Activated CD4-positive, CD25-positive, alpha-beta regulatory T cell treated with anti-CD3 and anti-CD28 coated beads, Interleukin-2, amount 50 U/mL, for 16 hours (primary cell): ENCODE measurements around the gene TSC22D1.

Experiments used
- DNase-seq: peaks from one replicate; pipeline ENCODE4 v3.0.0-alpha.2; 2020; ENCODE audit warnings: low read depth, low spot score

Gene TSC22D1

GRCh38 chr13:44453069-44453468, 123.1 kb downstream of the TSC22D1 start:
- no peak for DNase-seq

DNA sequence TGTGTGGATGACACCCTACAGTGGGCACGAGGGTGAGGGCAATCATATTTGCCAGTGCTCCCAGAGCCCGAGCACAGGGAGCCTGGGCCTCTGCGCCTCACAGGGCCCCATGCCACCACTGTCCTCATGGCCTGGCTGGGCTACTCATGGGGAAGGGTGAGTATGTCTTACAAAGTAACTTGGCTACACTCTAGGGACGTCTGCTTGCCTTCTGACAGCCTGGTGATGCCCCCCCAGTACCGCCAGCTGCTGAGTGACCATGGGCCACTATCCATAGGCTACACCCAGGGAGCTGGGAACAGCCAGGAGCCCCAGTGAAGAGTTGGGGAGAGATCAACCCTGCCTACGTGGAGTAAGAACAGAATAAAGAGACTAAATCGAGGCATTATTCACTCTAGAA, 123.7 kb downstream of the TSC22D1 start:
- no peak for DNase-seq

DNA sequence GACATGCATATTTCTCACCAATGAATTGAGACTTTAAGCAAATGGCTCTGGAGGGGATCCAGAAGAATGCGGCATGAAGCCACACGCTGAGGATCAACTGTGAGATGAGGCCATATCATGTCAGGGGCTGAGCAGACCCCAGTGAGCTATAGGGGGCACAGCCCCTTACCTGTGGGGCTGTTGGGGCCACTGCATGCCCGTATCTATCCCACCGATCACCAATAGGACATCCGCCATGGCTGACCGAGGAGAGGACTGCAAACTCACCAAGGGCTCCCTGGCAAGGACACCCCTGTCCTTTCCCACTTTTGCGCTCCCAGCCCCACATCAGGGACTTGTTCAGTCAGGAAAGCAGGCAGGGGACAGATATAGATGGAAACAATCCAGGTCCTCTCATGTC, 124.5 kb downstream of the TSC22D1 start:
- DNase-seq, result no peak

DNA sequence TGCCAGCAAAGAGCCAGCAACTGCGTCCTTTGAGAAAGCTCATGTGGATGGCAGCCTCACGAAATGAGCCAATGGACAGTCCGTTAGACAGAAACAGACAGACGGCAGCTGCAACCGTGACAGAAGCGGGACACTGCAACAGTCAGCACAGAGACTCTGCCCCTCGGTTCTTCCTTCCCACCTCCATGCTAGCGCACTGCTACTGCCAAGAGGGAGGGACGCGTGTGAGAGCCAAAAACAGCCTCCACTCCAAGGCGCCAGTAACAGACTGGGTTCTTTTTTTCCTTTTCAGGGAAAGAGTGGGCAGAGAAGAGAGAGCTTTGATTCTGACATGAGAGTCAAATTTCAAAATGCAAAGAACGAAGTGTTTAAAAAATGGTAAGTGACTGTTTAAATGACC, 125.0 kb downstream of the TSC22D1 start:
- no peak for DNase-seq

DNA sequence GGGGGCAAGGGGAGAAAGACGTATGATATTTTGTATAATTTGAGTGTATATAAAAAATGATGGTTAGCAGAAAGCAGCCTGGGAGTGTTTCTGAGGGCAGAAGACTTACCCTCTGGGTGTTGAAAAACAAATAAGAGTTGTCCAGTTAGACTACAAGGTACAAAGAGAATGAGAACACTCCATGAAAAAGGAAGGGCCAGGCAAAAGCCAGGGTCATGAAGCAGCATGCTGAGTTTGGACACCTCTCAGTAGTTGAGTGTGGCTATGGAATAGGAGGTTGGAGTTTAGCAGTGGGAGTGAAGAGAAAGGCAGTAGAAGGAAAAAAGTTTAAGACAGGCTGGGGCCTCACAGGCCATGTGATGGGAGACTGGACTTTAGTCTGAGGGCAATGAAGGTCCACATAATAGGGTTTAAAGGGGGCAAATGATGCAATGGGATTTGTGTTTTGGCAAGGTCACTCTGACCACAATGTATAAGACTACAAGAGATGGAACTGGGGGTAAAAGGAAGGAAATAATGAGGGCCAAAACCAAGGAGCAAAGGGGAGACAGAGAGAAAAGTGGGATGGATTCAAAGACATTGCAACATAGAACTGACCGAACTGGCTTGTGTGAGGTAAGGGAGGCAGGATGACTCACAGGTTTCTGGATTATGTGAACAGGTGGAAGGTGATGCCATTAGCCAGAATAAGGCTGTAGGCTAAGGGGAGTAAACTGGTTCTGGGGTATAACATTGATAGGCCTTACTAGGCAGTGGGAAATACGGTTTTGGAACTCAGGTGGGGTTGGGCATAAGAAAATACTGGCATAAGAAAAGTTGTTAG, 125.9 kb downstream of the TSC22D1 start:
- DNase-seq, result no peak

DNA sequence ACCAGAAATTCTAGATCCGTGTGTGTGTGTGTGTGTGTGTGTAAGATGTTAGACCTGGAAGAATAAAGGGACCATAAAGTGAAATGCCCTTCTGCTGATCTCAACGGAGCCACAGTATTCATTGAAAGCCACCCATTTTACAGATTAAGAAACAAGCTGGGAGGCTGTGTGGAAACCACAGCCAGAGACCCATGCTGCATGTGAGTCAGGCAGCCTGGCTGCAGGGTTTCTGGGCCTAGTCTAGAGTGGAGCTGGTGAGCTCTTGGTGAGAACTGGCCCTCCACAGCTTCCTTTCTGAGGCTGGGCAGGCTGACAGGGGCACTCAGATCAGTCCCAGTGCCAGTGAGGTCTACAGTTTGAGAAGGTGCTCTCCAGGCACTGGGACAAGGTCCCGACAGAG, 127.3 kb downstream of the TSC22D1 start:
- DNase-seq, result no peak

DNA sequence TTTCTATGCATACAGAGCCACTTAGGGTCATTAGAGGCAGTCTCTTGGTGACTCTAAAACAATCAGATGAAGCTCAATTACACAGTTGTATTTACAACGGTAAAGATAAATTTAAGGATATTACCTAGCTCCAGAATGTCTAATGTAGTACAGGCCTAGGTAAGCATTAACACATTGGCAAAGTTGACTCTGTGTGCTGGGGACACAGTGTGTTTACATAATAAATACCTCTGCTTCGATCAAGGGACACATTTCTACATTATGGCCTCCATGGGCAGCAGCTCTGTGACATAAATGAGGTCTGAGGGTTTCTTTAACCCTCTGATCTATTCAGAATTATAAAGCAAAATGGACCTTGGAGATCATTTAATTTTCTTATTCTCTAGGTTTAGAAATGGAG, 127.8 kb downstream of the TSC22D1 start:
- no peak for DNase-seq

DNA sequence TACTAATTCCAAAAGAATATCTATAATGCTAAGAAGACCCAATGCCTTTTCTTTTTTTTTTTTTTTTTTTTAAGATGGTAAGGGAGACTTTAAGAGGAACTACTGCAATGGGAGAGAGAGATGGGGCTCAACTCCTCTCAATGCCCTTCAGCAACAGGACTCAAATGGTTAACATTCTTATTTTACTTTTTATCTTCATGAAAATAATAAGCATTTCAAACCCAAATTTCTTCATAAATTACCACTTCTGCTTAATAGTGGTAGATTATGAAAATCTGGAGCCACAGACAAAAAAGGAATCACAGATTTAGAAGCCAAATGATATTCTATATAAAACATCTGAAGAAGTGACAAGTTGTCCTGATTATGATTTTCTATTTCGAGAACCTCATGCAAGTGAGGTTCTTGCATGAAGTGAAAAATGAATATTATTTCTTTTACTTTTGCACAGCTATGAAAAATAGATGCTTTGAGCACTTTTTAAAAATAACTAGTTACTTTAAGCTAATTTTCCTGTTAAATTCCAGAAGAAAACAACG, 128.3 kb downstream of the TSC22D1 start:
- DNase-seq, result no peak

GRCh38 chr13:44440046-44440608, 136.0 kb downstream of the TSC22D1 start:
- no peak for DNase-seq

- no peak for DNase-seq
Observed at GRCh38 chr13:44439452-44440024, 136.6 kb downstream of the TSC22D1 start.

DNA sequence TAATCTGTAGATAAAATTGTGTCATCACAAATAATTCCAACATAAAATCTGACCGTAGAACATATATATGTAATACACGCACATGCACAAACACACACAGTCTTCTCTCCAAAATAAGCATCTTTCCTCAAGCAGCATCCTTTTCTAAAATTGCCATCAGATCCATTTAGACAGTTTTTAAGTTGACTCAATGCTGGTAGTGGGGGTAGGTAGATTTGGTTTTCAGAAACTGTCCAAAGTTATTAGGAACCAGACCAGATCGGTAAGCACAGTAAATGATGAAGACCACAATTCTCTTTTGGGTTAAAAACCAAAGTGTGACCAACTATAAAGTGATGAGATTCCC, 137.9 kb downstream of the TSC22D1 start:
- no peak for DNase-seq

DNA sequence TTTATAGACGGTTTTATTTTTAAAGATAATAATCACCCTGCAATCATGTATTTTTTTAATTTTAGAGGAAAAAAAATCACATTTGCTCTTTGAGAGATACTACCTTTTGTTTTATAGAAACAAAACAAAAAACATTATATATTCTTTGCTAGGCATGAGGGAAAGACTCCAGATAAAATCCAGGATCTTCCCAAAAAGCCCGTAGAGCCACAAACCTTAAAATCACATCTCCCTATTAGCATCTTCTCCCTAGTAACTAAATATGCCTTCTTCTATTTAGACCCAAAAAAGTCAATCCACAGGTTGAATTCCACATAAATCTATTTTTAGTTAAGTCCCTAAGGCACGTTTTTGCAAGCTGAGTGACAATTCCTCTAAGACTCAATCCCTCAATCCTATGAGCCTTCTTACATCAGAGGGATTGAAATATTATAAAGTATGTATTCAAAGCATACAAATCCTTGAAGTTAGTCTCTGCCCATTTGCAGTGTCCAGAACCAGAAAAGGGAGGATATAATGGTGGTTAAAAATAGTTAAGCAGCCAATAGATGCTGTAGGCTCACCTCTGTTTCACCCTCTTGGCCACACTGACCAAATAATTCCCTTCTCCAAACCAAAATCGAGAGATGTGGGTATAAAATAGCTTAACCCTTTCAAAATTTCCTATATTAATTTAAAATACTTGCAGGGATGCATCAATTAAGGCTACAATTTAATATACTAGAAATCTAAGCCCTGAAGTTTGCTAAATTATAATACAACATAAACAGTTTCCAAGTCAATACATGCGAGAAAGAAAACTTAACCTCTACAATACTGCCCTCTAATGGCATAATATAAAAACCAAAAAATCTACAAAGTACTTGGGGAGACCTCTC, 138.5 kb downstream of the TSC22D1 start:
- DNase-seq, result no peak

GRCh38 chr13:44436589-44437337, 139.4 kb downstream of the TSC22D1 start:
- no peak for DNase-seq

DNA sequence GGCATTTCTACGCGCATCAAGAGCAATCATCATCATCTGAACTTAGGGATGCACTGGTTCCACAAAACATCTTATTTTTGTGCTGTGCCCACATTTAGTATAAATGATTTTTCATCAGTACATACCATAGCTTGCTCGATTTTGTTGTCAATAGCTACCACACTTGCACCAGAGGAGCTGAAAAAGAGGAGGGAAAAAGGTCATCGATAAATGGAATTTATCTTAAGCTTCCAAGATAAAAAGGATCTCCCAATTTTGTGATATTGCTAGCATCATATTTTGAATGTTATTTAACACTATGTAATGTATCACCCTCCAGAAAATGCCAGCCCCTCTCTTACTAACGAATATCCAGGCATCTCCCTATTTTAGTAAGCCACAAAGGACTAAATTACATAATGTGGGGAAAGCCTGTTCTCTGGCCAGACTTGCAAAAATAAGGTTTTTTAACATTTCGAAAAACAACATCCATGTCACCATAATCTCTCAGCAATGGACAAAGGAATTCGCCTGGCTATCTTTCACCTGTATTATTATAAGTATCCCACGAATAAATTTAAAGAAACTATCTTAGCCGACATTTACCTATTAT, 140.1 kb downstream of the TSC22D1 start:
- no peak for DNase-seq

GRCh38 chr13:44435142-44435918, 140.8 kb downstream of the TSC22D1 start:
- peak; percentile 86 for DNase-seq

GRCh38 chr13:44434766-44435141, 141.4 kb downstream of the TSC22D1 start:
- no peak for DNase-seq

DNA sequence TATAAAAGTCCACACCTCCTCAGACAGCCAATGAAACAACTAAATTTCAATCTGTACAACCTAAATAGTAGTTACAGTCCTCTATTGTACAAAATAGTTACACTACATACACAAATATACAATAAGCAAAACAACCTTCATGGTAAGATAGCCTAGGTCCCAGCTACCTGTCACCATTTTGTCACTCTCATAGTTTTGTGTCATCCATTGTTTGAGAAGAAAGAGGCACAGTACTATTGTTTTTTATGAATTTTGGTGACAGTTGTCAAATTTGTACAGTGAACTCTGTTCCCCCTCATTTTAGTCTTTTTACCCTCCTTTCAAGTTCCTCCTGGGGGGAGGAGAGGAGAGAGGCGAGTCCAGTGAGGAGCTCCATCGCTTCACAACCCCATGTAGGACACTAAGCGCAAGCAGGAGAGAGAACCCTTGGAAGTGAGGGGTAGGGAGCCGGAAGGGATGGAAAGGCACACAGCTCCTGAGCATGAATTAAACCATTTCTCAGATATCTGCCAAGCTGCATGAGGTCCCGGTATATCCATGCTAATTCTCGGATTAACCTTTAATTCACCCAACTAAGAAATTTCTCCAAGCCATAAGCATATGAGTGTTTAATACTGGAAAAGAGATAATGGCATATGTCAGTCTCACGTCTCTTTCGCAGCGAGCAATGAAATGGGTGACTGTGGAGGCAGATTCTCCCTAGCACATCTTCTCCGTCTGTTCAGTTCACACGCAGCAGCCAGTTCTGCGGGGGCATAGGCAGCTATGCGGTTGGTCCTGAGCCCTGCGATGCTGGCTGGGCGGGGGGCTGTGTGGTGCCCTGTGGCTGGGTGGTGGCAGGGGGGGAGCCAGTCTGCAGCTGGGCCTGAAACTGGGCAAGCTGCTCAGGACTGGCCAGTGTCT, 142.0 kb downstream of the TSC22D1 start:
- DNase-seq, result no peak

GRCh38 chr13:44432650-44433049, 143.5 kb downstream of the TSC22D1 start:
- DNase-seq, result no peak

- no peak for DNase-seq
Observed at GRCh38 chr13:44431150-44431549, 145.0 kb downstream of the TSC22D1 start.
